Measurements from ENCODE around the gene ARMC2.

ARMC2 gene

DNA sequence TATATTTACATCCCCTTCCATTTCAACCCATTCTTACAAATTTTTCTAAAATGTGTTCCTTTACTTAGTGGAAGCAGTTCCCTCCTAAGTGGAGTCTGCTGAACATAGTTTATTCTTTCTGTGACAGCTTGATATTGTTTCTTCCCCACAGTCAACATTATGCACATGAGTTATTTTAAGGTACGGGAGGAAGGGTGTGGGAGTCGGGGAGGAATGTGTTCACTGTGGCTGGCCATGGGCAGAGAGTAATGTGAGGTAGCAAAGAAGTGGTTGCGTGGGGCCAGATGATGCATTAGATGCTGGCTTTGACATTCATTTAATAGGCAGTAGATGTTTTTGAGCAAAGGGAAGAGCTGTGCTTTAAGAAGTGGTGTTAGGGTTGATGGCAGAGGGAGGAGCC is 98.5 kb downstream of the ARMC2 start:
- DNase-seq (ENCODE audit: low read depth, low spot score): no peak
- H3K27ac ChIP-seq: peak overlapping the region; percentile 92

DNA sequence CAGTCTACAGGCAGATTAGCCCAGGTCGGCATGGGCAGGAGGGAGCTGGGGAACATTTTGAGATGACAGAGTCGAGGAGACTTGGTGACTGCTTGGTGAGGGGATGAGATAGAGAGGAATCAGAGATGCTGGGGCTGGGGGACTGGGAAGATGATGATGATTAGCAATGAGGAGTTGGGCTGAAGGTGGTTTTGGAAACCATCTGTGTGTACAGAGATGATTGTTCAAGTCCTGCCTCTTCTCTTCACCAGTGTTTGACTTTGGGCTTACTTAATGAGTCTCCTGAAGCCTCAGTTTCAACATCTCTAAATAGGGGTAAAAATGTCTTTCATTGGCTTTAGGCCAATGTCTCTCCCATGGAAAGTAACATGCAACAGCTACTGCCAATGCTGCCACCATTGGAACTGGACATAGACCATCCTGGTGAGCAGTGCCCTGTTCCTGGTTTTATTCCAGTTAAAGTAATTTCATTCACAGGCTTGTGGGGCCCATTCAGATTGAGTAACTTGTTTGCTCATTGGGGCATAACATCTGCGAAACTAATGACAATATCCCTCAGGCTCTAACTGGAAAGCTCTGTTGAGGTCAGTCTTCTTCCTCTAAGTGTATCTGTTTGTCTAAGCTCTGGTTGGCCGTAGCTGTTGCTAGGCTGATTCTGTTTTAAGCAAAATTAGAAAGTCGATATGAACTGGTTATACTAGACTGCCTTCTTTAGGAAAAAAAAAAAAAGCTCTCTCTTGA is 99.1 kb downstream of the ARMC2 start:
- peak overlapping the region; percentile 92 for H3K27ac ChIP-seq
- DNase-seq (ENCODE audit: low read depth, low spot score): peak; percentile 99

DNA sequence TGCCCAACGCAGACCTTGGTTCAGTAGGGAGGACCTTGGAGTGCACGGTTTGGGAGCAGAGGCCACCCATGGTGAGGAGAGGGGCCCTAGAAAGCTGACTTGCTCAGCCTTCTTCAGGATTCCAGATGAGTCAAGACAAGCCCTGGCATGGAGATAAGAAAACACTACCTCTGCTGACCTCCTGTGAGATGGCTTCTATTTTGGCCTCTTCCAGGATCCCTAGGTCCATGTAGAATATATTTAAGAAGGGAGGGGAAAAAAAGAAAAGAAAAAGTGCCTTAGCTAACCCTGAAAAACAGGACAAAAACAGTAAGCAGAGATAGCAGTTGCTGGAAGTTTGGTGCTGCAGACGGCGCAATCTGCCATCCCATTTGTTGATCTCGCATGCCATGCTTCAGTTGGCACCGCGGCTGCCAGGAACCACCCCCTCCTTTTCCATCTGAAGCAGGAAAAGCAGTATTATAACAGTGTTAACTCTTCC is 100.0 kb downstream of the ARMC2 start:
- DNase-seq (ENCODE audit: low read depth, low spot score): no peak

DNA sequence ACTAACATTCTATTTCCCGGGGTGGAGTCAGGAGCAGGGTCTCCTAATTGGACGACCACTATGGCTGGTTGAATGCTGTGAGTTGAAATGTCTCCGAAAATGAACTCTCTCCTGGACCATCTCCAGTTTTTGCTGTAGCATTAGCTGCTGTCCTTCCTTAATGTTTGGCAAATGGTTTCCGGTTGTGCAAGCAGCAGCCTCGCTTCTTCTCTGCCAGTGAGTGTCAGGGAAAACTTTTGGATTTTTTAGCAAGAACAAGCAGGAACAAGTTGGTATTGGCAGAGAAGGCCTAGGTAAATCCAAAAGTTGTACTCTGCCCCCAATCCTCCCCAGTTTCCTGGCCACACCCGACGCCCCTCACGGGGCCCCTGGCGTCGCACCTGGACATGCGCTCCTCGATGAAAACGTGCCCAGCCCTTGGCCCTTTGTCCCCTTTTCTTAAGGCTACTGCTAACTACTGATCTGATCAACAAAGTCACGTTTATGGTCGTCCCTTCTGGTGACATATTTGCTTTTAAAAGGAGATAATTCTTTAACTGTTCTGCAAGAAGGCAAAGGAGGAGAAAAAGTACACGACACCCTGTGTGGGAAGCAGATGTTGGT is 103.2 kb downstream of the ARMC2 start:
- H3K27ac ChIP-seq: peak overlapping the region; percentile 44
- DNase-seq (ENCODE audit: low read depth, low spot score): no peak

More for the DNA sequence above, 100.0 kb downstream of the ARMC2 start:
- peak overlapping the region; percentile 92 for H3K27ac ChIP-seq

DNA sequence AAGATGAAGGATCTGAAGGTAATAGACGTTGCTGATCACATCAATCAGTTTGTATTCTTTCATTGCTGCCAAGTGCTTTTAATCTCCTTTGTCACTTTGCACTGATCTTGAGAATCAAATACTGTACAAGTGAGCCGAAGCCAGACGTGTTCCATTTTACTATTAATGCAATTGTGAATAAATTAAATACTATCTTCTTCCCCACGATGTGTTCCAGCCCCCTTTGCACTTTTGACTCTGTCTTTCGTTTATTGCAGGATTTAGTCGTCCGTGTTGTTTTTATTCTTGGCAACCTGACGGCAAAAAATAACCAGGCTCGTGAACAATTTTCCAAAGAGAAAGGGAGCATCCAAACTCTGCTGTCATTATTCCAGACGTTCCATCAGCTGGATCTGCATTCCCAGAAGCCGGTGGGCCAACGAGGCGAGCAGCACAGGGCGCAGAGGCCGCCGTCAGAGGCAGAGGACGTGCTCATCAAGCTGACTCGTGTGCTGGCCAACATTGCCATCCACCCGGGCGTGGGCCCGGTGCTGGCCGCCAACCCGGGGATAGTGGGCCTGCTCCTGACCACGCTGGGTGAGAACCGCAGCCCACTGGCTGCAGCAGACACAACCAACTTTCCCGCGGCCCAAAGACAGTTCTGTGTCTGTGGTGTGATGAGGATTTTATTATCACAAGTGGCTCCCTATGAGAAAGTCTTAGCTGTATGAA is 104.7 kb downstream of the ARMC2 start:
- no peak overlapping the region for H3K27ac ChIP-seq
- no peak for DNase-seq (ENCODE audit: low read depth, low spot score)

DNA sequence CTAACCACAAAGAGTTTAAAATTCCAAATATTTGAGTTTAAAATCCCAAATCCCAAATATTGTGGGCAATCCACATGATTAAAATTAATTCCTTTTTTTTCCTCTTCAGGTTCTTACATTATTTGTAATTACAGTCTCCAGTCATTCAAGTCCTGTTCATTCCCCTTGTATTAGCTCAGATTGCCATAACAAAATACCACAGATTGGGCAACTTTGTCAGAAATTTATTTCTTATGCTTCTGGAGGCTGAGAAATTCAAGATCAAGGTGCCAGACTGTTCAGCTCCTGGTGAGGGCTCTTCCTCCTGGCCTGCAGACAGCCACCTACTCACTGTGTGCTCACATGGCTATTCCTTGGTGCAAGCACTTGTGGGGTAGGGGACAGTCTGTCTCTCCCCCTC is 105.5 kb downstream of the ARMC2 start:
- no peak for DNase-seq (ENCODE audit: low read depth, low spot score)
- H3K27ac ChIP-seq: no peak overlapping the region

DNA sequence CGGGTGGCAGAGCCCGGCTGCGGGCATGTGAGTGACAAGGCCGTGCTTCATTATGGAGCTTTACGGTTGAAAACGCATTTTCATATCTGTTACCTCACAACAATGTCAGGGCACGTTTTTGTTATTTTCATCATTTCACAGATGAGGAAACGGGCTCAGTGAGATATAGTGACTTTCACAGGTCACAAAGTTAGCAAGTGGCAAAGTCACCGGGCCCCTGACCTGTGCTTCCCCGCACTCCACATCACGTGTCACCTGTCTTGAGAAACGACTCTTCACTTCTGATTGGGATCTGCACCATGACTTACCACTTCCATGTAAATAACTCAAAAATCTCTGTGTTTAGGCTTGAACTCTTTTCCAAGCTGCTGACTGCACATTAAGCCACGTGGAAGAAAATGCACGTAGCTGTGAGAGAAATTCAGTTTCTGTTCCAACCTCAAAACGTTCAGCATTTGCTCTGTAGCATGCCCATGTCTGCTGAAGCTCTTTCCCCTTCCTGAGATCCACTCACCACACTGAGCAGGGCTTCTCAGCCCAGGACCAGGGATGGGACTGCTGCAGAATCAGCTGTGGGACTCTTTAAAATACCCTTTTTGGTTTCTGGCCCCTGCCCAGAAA is 107.2 kb downstream of the ARMC2 start:
- no peak for DNase-seq (ENCODE audit: low read depth, low spot score)
- no peak overlapping the region for H3K27ac ChIP-seq

DNA sequence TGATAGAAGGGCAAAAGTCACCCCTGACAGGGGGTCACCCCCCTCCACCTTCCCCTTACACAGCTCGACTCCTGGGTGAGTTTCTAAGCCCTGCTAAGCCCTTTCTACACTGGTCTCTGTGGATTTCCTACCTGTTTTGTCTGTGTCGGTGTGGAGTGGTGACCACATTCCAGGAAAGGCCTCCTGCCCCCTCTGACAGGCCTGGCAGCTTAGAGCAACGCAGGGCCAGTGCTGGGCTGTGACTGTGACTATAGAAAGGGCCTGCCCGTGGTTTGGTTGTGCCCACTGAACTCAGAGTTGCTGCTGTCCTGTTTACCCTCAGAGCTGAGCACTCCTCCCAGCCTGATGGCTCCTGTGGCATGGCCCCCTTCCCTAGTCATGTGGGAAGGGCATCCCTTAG is 109.0 kb downstream of the ARMC2 start:
- no peak for DNase-seq (ENCODE audit: low read depth, low spot score)
- no peak overlapping the region for H3K27ac ChIP-seq

DNA sequence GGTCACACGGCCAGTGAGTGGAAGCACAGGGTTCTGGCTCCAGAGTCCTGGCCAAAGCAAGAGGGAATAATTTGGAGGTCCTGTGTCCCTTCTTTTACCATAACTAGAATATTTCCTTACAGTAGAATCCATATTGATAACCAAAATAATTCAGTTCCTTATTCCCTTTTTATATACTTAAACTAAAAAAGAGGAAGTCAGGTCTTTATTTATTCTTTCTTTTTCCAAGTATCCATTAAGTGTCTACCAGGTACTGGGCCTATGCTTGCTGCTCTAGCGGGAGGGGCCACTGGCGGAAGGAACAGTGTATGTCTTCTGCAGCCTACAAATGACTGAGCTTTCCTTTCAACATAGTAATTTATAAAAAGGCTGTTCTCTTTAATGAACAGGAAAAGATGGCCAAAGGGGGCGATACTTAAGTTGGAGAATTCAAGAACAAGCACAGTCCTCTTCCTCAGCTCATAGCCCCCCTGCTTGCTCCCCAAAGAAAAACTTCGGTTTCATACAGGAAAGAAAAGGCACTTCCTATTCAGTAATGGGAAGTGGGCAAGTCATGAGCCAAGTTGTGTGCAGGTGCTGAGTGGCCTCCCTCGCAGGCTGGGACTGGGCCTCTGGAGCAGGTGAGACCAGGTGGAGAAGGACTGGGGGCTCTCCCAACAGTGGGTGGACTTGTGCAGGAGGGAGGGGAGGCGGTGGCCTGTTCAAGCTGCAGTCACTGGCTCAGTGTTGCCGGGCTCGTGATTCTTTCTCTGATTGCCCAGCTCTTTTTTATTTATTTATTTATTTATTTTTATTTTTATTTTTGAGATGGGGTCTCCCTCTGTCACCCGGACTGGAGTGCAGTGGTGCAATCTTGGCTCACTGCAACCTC is 110.9 kb downstream of the ARMC2 start:
- no peak overlapping the region for H3K27ac ChIP-seq
- DNase-seq (ENCODE audit: low read depth, low spot score): no peak

DNA sequence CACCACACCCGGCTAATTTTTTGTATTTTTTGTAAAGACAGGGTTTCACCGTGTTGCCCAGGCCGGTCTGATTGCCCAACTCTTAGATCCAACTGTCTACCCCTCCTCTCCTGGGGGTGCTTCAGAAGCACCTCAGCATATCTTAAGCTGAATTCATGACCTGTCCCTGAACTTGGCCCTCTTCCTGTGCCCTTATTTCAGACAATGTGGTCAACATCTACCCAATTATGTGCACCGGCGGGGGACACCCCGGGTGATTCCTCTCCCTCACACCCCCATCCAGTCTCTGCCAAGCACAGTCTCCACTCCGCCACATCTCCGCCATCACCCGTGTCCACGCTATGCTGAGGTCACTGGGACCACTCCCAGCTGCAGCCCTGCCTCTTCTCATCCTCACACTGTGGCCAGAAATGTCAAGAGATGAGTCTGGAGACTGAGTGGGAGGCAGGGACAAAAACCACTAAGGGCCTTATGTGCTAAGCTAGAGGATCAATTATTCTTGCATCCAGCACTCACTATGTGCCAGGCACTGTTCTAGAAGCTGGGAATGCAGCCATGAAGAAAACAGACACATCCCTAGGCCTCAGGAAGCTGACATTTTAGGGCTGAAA is 111.9 kb downstream of the ARMC2 start:
- no peak overlapping the region for H3K27ac ChIP-seq
- DNase-seq (ENCODE audit: low read depth, low spot score): no peak

DNA sequence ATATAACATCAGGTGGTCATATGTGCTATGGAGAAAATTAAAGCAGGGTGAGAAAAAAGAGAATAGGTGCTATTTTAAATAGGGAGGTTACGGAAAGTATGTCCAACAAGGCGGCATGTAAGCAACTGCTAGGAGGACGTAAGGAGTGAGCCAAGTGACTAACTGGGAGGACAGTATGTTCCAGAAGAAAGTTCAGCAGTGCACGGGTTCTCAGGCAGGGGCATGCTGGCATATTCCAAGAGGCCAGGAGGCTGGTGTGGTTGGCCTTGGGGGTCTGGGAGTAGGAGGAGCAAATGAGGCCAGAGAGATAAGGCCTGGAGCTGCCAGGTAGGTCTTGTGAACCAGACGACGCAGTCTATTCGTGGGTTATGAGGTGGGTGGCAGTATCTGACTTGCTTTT is 112.4 kb downstream of the ARMC2 start:
- DNase-seq (ENCODE audit: low read depth, low spot score): no peak

DNA sequence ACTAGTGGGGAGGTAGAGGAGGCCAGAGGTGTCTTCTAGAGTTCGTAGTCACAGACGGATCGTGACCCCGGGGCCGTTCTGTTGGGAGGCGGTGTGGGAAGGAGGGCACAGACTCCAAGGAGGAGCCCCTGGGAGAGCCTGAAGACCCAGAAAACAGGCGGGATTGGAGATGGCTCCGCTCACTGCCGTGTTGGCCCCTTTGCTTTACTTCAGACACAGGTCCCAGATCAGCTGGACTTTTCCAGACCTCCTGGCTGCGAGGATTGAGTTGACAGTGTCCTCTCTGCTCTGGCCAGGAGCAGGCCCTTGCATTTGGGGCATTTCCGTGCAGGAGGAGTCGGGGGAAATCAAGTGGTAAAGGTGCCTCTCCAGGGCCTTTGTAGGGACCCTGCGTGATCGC is 112.9 kb downstream of the ARMC2 start:
- no peak for DNase-seq (ENCODE audit: low read depth, low spot score)
- H3K27ac ChIP-seq: no peak overlapping the region

More for the DNA sequence above, 112.4 kb downstream of the ARMC2 start:
- no peak overlapping the region for H3K27ac ChIP-seq

DNA sequence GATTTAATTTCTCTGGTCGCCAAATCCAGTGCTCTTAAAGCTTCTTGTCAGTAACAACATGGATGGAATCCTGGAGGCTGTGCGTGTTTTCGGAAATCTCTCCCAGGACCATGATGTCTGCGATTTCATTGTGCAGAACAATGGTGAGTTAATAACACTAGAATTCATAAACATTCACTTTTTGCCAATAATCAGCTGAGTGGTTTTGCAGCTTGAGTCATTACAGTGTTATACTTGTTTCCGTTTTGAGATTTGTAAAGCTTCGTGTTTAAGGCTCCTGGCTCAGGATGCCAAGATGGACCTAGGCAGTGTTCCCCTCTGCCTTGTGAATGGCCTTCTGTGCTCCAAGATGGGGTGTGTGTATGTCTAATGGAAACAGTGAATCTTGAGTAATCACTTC is 113.8 kb downstream of the ARMC2 start:
- no peak for DNase-seq (ENCODE audit: low read depth, low spot score)
- H3K27ac ChIP-seq: no peak overlapping the region

DNA sequence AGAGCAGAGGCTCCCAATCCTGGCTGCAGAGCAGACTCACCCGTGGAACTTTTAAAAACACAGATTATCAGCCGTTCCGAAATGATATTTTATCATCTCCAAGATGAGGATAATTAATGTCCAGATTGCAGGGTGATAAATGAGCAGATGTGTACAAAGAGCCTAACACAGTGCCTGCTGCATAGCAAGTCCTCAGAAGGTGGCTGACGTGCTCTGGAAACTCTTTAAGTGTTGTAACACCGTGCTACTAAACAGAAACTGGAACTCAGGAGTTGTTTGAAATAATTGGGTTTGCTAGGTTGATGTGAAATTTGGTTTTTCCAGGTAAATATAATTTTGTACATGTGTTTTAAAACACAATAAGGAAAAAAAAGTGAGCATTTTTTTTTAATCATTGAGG is 118.0 kb downstream of the ARMC2 start:
- H3K27ac ChIP-seq: no peak overlapping the region

DNA sequence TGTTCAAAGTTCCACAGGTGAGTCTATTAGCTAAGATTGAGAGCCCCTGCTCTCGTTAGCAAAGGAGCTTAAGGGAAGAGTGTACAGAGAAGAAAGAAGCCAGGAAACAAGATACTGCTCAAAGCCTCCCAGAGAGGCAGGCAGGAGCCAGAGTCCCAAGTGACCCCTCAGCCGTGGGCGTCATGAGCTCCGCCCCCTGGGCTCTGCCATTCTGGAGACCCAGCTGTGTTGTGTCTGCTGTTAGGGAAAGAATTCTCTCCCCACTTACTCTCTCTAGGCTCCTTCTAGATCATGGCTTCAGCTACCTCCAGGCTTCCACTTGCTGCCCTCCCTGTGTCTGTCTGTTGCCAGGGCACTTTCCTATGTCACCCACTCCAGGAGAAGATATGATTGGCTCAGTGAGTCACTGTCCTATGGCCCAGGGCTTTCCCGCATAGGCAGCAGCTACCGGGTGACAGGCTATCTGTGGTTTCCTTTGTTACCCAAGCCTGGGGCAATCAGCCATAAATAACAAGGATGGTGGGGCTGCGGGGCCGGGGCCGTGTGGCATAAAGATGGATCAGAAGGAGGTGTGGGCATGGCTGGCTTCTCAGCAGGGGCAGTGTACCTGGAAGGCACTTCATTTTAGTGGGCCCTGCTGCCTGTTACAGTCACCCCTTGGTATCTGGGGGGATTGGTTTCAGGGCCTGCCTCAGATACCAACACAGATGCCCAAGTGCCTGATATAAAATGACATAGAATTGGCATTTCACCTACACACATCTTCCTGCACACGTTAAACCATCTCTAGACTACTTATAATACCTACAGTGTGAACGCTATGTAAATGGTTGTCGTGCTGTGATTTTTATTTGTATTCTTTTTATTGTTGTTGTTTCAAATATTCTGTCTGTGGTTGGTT is 118.9 kb downstream of the ARMC2 start:
- no peak overlapping the region for H3K27ac ChIP-seq
- no peak for DNase-seq (ENCODE audit: low read depth, low spot score)

More for the DNA sequence above, 118.0 kb downstream of the ARMC2 start:
- no peak for DNase-seq (ENCODE audit: low read depth, low spot score)

DNA sequence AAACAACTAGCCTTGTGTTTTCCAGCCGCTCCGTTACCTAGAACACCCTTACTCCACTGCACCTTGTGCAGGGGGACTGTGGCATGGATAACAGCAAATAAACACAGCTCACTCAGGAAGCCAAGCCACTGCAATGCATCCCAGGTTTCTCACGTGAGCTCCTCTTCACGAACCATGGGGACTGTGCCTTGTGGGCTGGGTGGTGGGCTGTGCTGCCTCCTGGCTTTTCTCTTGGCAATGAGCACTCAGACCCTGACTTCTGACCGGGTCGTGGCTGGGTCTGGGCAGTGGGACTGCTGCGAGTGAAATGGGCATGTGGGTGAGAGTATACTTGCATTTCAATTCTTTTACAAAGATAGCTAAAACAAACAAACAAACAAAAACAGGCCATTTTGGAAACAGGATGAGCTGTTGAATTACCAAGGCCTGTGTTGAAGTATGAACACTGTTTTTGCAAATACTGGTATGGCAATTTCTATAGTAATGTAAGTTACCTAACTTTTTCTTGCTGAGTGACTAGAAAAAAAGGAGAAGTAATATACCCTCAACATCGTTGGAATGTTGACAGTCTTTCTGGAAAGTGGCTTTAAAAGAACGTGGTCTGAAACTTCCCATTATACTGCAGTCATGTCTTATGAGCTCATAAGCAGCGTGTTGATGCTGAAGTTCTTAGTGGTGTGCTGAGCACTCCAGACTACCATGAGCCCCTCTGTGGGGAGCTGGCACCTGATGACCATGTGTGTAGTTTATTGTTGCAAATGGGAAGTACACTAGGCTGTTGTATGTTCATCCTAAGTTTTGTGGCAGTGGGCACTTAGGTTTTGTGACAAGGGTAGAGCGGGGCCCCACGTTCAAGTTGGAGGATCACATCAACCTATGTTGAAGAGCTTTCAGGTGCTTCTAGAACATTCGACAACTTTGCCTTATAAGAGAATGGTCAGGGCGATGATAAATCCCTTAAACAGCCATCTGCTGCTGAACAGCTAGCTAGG is 120.4 kb downstream of the ARMC2 start:
- no peak for DNase-seq (ENCODE audit: low read depth, low spot score)
- no peak overlapping the region for H3K27ac ChIP-seq

DNA sequence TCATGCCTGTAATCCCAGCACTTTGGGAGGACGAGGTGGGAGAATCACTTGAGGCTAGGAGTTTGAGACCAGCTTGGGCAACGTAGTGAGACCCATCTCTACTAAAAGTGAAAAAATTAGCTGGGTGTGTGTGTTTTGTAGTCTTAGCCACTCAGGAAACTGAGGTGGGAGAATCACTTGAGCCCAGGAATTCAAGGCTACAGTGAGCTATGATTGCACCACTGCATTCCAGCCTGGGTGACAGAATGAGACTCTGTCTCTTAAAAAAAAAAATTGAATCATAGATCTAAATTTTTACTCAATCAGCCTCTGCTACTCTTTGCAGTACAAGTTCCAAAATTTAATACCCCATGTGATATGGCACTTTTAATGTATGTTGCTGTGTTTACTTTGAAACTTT is 121.6 kb downstream of the ARMC2 start:
- no peak overlapping the region for H3K27ac ChIP-seq
- DNase-seq (ENCODE audit: low read depth, low spot score): no peak
